ENCODE measurements around the gene TNIK. TPM values are rescaled to one million over a fixed set of nuclear protein-coding genes. Genes with fewer than 3 reads are reported as not detected.
"Not testable (repeated sequence)": the region's sequence is repeated elsewhere in the genome, so short reads cannot be mapped to it uniquely, and the experiment has no call there.

The TNIK gene
- polyA plus RNA-seq, 3 donors from 2014 or later: 4.7 to 28.9 (median 13.7) TPM

GRCh38 chr3:171451915-171452314, 8.3 kb downstream of the TNIK start:
- Mint-ChIP-seq H3K4me1 (peaks cover 21 to 37% of the 10 kb centered on the region in 2 donors), H3K9me3 (no peaks in the 10 kb centered on the region), H3K27me3 (ENCODE audit: low read depth in 3 of 3) (no peaks in the 10 kb centered on the region), H3K4me3 (no peak overlapping the region), H3K27ac (no peak overlapping the region), H3K36me3 (no peaks in the 10 kb centered on the region)
- no peak for DNase-seq

- not testable (repeated sequence) for H3K36me3 Mint-ChIP-seq; H3K9me3 Mint-ChIP-seq; H3K27me3 Mint-ChIP-seq (ENCODE audit: low read depth in 3 of 3); DNase-seq
- H3K4me1 Mint-ChIP-seq: peaks cover 42 to 65% of the 10 kb centered on the region in 2 donors
- H3K27ac Mint-ChIP-seq: peak overlapping the region in 1 of 6 donors; percentile 15
- H3K4me3 Mint-ChIP-seq: peak overlapping the region in 1 of 5 donors; percentile 27
Measured at GRCh38 chr3:171447579-171447891, 12.7 kb downstream of the TNIK start.

GRCh38 chr3:171446801-171447578, 13.2 kb downstream of the TNIK start:
- Mint-ChIP-seq H3K4me3 (peak overlapping the region in 2 of 5 donors; percentile 17 to 27), H3K4me1 (peaks cover 48 to 70% of the 10 kb centered on the region in 2 donors), H3K36me3 (no peaks in the 10 kb centered on the region), H3K9me3 (no peaks in the 10 kb centered on the region), H3K27me3 (ENCODE audit: low read depth in 3 of 3) (no peaks in the 10 kb centered on the region), H3K27ac (peak overlapping the region in 2 of 6 donors; percentile 15 to 39)
- no peak for DNase-seq

- peak overlapping the region in 1 of 6 donors; percentile 39 for H3K27ac Mint-ChIP-seq
- peak overlapping the region in 1 of 5 donors; percentile 17 for H3K4me3 Mint-ChIP-seq
- peaks cover 54 to 77% of the 10 kb centered on the region in 2 donors for H3K4me1 Mint-ChIP-seq
- DNase-seq: no peak
- no peaks in the 10 kb centered on the region for H3K27me3 Mint-ChIP-seq (ENCODE audit: low read depth in 3 of 3)
- H3K36me3 Mint-ChIP-seq: no peaks in the 10 kb centered on the region
- H3K9me3 Mint-ChIP-seq: no peaks in the 10 kb centered on the region
Measured at GRCh38 chr3:171446301-171446700, 13.9 kb downstream of the TNIK start.

- Mint-ChIP-seq H3K27me3 (ENCODE audit: low read depth in 3 of 3) (no peaks in the 10 kb centered on the region), H3K36me3 (no peaks in the 10 kb centered on the region), H3K4me3 (peak overlapping the region in 2 of 5 donors; percentile 10 to 24), H3K4me1 (peaks cover 60 to 83% of the 10 kb centered on the region in 2 donors), H3K9me3 (no peaks in the 10 kb centered on the region), H3K27ac (peak overlapping the region in 4 of 6 donors; percentile 7 to 56 (median 39))
- no peak for DNase-seq
Measured at GRCh38 chr3:171445620-171446204, 14.5 kb downstream of the TNIK start.

GRCh38 chr3:171444001-171444690, 16.1 kb downstream of the TNIK start:
- DNase-seq: no peak
- Mint-ChIP-seq H3K36me3 (no peaks in the 10 kb centered on the region), H3K4me1 (peaks cover 66 to 96% of the 10 kb centered on the region in 2 donors), H3K27me3 (ENCODE audit: low read depth in 3 of 3) (no peaks in the 10 kb centered on the region), H3K9me3 (no peaks in the 10 kb centered on the region), H3K27ac (no peak overlapping the region), H3K4me3 (no peak overlapping the region)

- H3K27ac Mint-ChIP-seq: peak overlapping the region in 2 of 6 donors; percentile 29 to 43
- peak overlapping the region in 2 of 5 donors; percentile 12 to 42 for H3K4me3 Mint-ChIP-seq
Measured at GRCh38 chr3:171443211-171443957, 16.8 kb downstream of the TNIK start.

GRCh38 chr3:171442184-171442583, 18.0 kb downstream of the TNIK start:
- DNase-seq: no peak
- peak overlapping the region in 1 of 5 donors; percentile 18 for H3K4me3 Mint-ChIP-seq
- no peaks in the 10 kb centered on the region for H3K36me3 Mint-ChIP-seq
- H3K9me3 Mint-ChIP-seq: no peaks in the 10 kb centered on the region
- no peaks in the 10 kb centered on the region for H3K27me3 Mint-ChIP-seq (ENCODE audit: low read depth in 3 of 3)
- peaks cover 72 to 95% of the 10 kb centered on the region in 2 donors for H3K4me1 Mint-ChIP-seq
- peak overlapping the region in 2 of 6 donors; percentile 29 to 50 for H3K27ac Mint-ChIP-seq

More at GRCh38 chr3:171443211-171443957, 16.8 kb downstream of the TNIK start:
- no peaks in the 10 kb centered on the region for H3K9me3 Mint-ChIP-seq
- peaks cover 70 to 95% of the 10 kb centered on the region in 2 donors for H3K4me1 Mint-ChIP-seq
- no peaks in the 10 kb centered on the region for H3K36me3 Mint-ChIP-seq
- H3K27me3 Mint-ChIP-seq (ENCODE audit: low read depth in 3 of 3): no peaks in the 10 kb centered on the region
- no peak for DNase-seq

GRCh38 chr3:171441381-171441780, 18.8 kb downstream of the TNIK start:
- Mint-ChIP-seq H3K27me3 (ENCODE audit: low read depth in 3 of 3) (no peaks in the 10 kb centered on the region), H3K27ac (no peak overlapping the region), H3K4me3 (no peak overlapping the region), H3K9me3 (no peaks in the 10 kb centered on the region), H3K4me1 (peaks cover 73 to 95% of the 10 kb centered on the region in 2 donors), H3K36me3 (no peaks in the 10 kb centered on the region)
- DNase-seq: no peak

- DNase-seq: no peak
- Mint-ChIP-seq H3K36me3 (no peaks in the 10 kb centered on the region), H3K4me1 (peaks cover 73 to 95% of the 10 kb centered on the region in 2 donors), H3K9me3 (no peaks in the 10 kb centered on the region), H3K27ac (peak overlapping the region in 3 of 6 donors; percentile 2 to 43 (median 23)), H3K4me3 (no peak overlapping the region), H3K27me3 (ENCODE audit: low read depth in 3 of 3) (no peaks in the 10 kb centered on the region)
Measured at GRCh38 chr3:171439996-171440395, 20.2 kb downstream of the TNIK start.

GRCh38 chr3:171437115-171437756, 23.0 kb downstream of the TNIK start:
- peak overlapping the region in 4 of 6 donors; percentile 7 to 36 (median 24) for H3K27ac Mint-ChIP-seq
- no peaks in the 10 kb centered on the region for H3K27me3 Mint-ChIP-seq (ENCODE audit: low read depth in 3 of 3)
- no peak overlapping the region for H3K4me3 Mint-ChIP-seq
- no peak for DNase-seq
- no peaks in the 10 kb centered on the region for H3K36me3 Mint-ChIP-seq
- no peaks in the 10 kb centered on the region for H3K9me3 Mint-ChIP-seq
- H3K4me1 Mint-ChIP-seq: peaks cover 60 to 86% of the 10 kb centered on the region in 2 donors

GRCh38 chr3:171436380-171436779, 23.8 kb downstream of the TNIK start:
- no peak for DNase-seq
- Mint-ChIP-seq H3K9me3 (no peaks in the 10 kb centered on the region), H3K27ac (peak overlapping the region in 4 of 6 donors; percentile 7 to 60 (median 25)), H3K36me3 (no peaks in the 10 kb centered on the region), H3K4me1 (peaks cover 55 to 83% of the 10 kb centered on the region in 2 donors), H3K4me3 (no peak overlapping the region), H3K27me3 (ENCODE audit: low read depth in 3 of 3) (no peaks in the 10 kb centered on the region)

GRCh38 chr3:171435757-171436156, 24.4 kb downstream of the TNIK start:
- no peaks in the 10 kb centered on the region for H3K36me3 Mint-ChIP-seq
- H3K27me3 Mint-ChIP-seq (ENCODE audit: low read depth in 3 of 3): no peaks in the 10 kb centered on the region
- H3K4me3 Mint-ChIP-seq: no peak overlapping the region
- DNase-seq: no peak
- peak overlapping the region in 1 of 6 donors; percentile 73 for H3K27ac Mint-ChIP-seq
- H3K4me1 Mint-ChIP-seq: peaks cover 48 to 77% of the 10 kb centered on the region in 2 donors
- no peaks in the 10 kb centered on the region for H3K9me3 Mint-ChIP-seq
